Smooth muscle cell (in vitro differentiated cells): Measurements from ENCODE around the gene ANKLE2. TPM values are rescaled to one million over a fixed set of nuclear protein-coding genes. Genes with fewer than 3 reads are reported as not detected.

Source experiments
- DNase-seq: peaks from one replicate; lab custom pipeline; 2025; ENCODE audit not compliant: unreplicated experiment; lab: John Stamatoyannopoulos, UW
- H2AFZ ChIP-seq: fragments of 200-600 bp; sonication (generic); 2 replicates; pipeline ENCODE4 v1.6.0; 2016; ENCODE audit warnings: antibody characterized with exemption, low read depth, mild to moderate bottlenecking
- H3F3A ChIP-seq: fragments of 200-600 bp; sonication (generic); 2 replicates; pipeline ENCODE4 v1.6.0; 2017; ENCODE audit warnings: antibody characterized with exemption, low read depth
- H3K27ac ChIP-seq: fragments of 200-600 bp; sonication (generic); 2 replicates; pipeline ENCODE4 v1.5.1; 2016; ENCODE audit warnings: low read depth, mild to moderate bottlenecking
- H3K27me3 ChIP-seq: fragments of 200-600 bp; sonication (generic); 2 replicates; pipeline ENCODE4 v1.6.1; 2016; ENCODE audit warnings: low read depth, mild to moderate bottlenecking
- H3K36me3 ChIP-seq: fragments of 200-600 bp; sonication (generic); 2 replicates; pipeline ENCODE4 v1.5.1; 2016; ENCODE audit warnings: low read depth
- H3K4me1 ChIP-seq: fragments of 200-600 bp; sonication (generic); 2 replicates; pipeline ENCODE4 v1.5.1; 2016; ENCODE audit warnings: low read depth
- H3K4me2 ChIP-seq: fragments of 200-600 bp; sonication (generic); 2 replicates; pipeline ENCODE4 v1.6.0; 2016; ENCODE audit warnings: mild to moderate bottlenecking
- H3K4me3 ChIP-seq: fragments of 200-600 bp; sonication (generic); 2 replicates; pipeline ENCODE4 v1.5.1; 2016; ENCODE audit warnings: mild to moderate bottlenecking
- H3K79me2 ChIP-seq: fragments of 200-600 bp; sonication (generic); 2 replicates; pipeline ENCODE4 v1.6.0; 2016; ENCODE audit warnings: low read depth, mild to moderate bottlenecking
- H3K9ac ChIP-seq: fragments of 200-600 bp; sonication (generic); 2 replicates; pipeline ENCODE4 v1.6.0; 2016; ENCODE audit warnings: low read depth
- H3K9me3 ChIP-seq: fragments of 200-600 bp; sonication (generic); replicated peaks from 2 replicates; pipeline ENCODE4 v1.5.1; 2016; ENCODE audit warnings: low read depth
- H4K20me1 ChIP-seq: fragments of 200-600 bp; sonication (generic); 2 replicates; pipeline ENCODE4 v1.6.0; 2016; ENCODE audit warnings: low read depth
- WGBS: methylation state at CpG from one replicate; pipeline ENCODE4 v1.1.7; 2016; ENCODE audit warnings: low lambda C conversion rate; 5-methylcytosine and 5-hydroxymethylcytosine counted together
- polyA plus RNA-seq: library from polyadenylated mRNA; unstranded; fragments of >200 nt; fragmentation: Nextera tagmentation; extraction: Ambion mirVana; gene quantifications from 2 replicates; pipeline ENCODE4 v1.2.1, GENCODE V29; 2016
- total RNA-seq: library from RNA; depleted of rRNA; stranded (reverse); fragments of >200 nt; gene quantifications from 2 replicates; pipeline ENCODE4 v1.2.3, GENCODE V29; 2014
- TF ChIP-seq, protein P1 (sequence below): fragments of 200-600 bp; sonication (generic); IDR thresholded peaks from 2 replicates; pipeline ENCODE4 v1.5.1; 2017; ENCODE audit warnings: borderline replicate concordance, mild to moderate bottlenecking, antibody characterized with exemption; ENCODE audit not compliant: insufficient read depth, poor library complexity, severe bottlenecking

Gene ANKLE2
- total and polyA plus RNA-seq, 2 experiments from 2014 or later = 56.4 to 94.8 TPM

DNA sequence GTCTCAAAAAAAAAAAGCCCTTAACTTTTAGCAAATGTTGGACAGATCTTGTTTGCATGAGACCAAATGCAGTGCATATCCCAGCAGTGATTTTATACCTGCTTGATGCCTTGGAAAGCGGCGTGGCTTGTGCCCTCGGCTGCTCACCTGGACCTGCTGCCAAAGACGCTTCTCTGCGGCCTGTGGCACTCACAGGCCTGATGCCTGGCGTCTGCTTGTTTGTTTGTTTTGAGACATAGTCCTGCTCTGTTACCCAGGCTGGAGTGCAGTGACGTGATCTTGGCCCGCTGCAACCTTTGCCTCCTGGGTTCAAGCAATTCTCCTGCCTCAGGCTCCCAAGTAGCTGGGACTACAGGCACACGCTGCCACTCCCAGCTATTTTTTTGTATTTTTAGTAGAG is 45.8 kb downstream of the ANKLE2 start:
- Histone ChIP-seq H3K27me3 (no peaks in the 10 kb centered on the region), H3K79me2 (peaks cover 37% of the 10 kb centered on the region), H3F3A (peaks cover 7% of the 10 kb centered on the region), H3K4me2 (no peak overlapping the region), H3K9ac (no peak overlapping the region), H3K36me3 (no peaks in the 10 kb centered on the region), H4K20me1 (peaks cover 45% of the 10 kb centered on the region), H3K9me3 (no peaks in the 10 kb centered on the region), H3K4me1 (peaks cover 8% of the 10 kb centered on the region), H3K27ac (no peak overlapping the region), H2AFZ (no peak overlapping the region), H3K4me3 (no peak overlapping the region)
- TF ChIP-seq, protein P1, sequence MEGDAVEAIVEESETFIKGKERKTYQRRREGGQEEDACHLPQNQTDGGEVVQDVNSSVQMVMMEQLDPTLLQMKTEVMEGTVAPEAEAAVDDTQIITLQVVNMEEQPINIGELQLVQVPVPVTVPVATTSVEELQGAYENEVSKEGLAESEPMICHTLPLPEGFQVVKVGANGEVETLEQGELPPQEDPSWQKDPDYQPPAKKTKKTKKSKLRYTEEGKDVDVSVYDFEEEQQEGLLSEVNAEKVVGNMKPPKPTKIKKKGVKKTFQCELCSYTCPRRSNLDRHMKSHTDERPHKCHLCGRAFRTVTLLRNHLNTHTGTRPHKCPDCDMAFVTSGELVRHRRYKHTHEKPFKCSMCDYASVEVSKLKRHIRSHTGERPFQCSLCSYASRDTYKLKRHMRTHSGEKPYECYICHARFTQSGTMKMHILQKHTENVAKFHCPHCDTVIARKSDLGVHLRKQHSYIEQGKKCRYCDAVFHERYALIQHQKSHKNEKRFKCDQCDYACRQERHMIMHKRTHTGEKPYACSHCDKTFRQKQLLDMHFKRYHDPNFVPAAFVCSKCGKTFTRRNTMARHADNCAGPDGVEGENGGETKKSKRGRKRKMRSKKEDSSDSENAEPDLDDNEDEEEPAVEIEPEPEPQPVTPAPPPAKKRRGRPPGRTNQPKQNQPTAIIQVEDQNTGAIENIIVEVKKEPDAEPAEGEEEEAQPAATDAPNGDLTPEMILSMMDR = no peak
- no peak for DNase-seq
- 92% methylated on average over 9 of the region's 9 CpGs for WGBS

DNA sequence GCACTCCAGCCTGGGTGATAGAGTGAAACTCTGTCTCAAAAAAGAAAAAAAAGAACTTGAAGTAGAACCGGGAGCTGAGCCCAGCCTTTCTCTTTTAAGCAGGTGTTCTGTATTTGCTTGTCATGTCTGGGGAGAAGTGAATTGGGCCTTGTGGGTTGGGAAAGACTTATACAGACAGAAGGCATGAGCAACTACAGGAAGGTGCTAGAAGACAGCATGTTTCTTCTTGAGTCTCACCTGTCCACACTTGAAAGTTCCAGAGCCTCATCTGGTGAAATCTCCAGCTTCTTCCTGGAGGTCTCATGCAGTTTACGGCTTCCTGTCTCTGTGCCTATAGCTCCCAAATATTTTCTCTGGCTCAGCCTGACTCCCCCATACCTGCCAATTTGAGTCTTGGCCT is 48.5 kb downstream of the ANKLE2 start:
- Histone ChIP-seq H3K4me2 (no peak overlapping the region), H3K9ac (no peak overlapping the region), H3K27me3 (no peaks in the 10 kb centered on the region), H3K79me2 (peaks cover 37% of the 10 kb centered on the region), H3K27ac (no peak overlapping the region), H4K20me1 (peaks cover 27% of the 10 kb centered on the region), H3K36me3 (no peaks in the 10 kb centered on the region), H2AFZ (no peak overlapping the region), H3K4me3 (no peak overlapping the region), H3K4me1 (peaks cover 16% of the 10 kb centered on the region), H3F3A (no peaks in the 10 kb centered on the region), H3K9me3 (no peaks in the 10 kb centered on the region)
- 95% methylated on average over 2 of the region's 2 CpGs for WGBS
- DNase-seq = no peak
- TF ChIP-seq, protein P1 = no peak

DNA sequence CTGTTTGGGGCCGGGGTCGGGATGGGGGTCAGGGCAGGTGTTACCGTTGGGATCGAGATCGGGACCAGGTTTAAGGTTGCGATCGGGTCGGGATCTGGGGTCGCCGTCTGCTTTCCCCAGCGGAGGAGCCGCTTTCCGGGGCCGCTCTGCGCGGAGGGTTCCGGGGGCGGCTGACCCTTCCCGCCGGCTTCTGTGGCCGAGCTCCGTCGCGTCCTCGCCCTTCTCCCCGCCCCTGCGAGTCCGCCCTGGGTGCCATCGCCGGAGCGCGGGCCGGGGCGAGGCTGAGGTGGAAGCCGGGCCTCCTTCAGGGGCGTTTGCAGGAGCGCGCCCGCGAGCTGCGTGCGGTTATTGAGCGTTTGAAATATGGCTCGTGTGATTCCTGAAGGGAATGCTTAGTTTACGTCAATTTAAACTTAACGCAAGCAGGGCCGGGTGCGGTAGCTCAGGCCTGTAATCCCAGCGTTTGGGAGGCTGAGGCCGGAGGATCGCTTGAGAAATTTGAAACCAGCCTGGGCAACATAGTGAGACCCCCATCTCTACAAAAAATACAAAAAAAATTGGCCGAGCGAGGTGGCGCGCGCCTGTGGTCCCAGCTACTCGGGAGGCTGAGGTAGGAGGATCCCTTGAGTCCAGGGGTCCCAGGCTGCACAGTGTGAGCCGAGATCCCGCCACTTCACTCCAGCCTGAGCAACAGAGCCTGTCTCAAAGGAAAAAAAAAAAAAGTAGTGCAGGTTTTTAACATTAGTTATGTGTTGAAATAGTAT is 50.4 kb downstream of the ANKLE2 start:
- DNase-seq = no peak

More for the DNA sequence above, 50.4 kb downstream of the ANKLE2 start:
- H2AFZ ChIP-seq = no peak overlapping the region
- TF ChIP-seq, protein P1 = no peak
- H3K9ac ChIP-seq = peak overlapping the region; percentile 69
- no peaks in the 10 kb centered on the region for H3K36me3 ChIP-seq
- peak overlapping the region; percentile 94 for H3K4me2 ChIP-seq
- 12% methylated on average over 54 of the region's 59 CpGs for WGBS
- peaks cover 16% of the 10 kb centered on the region for H3K4me1 ChIP-seq
- no peaks in the 10 kb centered on the region for H3K9me3 ChIP-seq
- peaks cover 27% of the 10 kb centered on the region for H4K20me1 ChIP-seq
- no peaks in the 10 kb centered on the region for H3K27me3 ChIP-seq
- H3K4me3 ChIP-seq = peak overlapping the region; percentile 98
- H3K79me2 ChIP-seq = peaks cover 37% of the 10 kb centered on the region
- no peaks in the 10 kb centered on the region for H3F3A ChIP-seq
- H3K27ac ChIP-seq = no peak overlapping the region
